NOMO-1 (cell line): ENCODE results near the gene SCUBE1.
"Not testable (repeated sequence)": the region's sequence is repeated elsewhere in the genome, so short reads cannot be mapped to it uniquely, and the experiment has no call there.

Source experiments
- DNase-seq, 2 experiments: peaks; one replicate each; lab custom pipeline; 2025; ENCODE audit not compliant: unreplicated experiment in 2 of 2; lab: John Stamatoyannopoulos, UW

SCUBE1 gene

GRCh38 chr22:43360576-43360975 lies 17.4 kb upstream of the SCUBE1 start:
- no peak for DNase-seq

GRCh38 chr22:43356881-43357280 lies 13.7 kb upstream of the SCUBE1 start:
- no peak for DNase-seq

GRCh38 chr22:43355688-43356087 lies 12.5 kb upstream of the SCUBE1 start:
- not testable (repeated sequence) for DNase-seq

GRCh38 chr22:43351966-43352345 lies 8.8 kb upstream of the SCUBE1 start:
- no peak for DNase-seq

- no peak for DNase-seq
Measured at GRCh38 chr22:43349636-43350035, 6.5 kb upstream of the SCUBE1 start.

GRCh38 chr22:43346521-43346929 lies 3.4 kb upstream of the SCUBE1 start:
- peak; percentile 42 to 44 for DNase-seq

GRCh38 chr22:43345761-43346301 lies 2.7 kb upstream of the SCUBE1 start:
- DNase-seq = peak; percentile 36 to 59

- no peak for DNase-seq
Measured at GRCh38 chr22:43345356-43345755, 2.2 kb upstream of the SCUBE1 start.

GRCh38 chr22:43344520-43344787 lies 1.3 kb upstream of the SCUBE1 start:
- no peak for DNase-seq

GRCh38 chr22:43343670-43344519 lies 723 bp upstream of the SCUBE1 start:
- no peak for DNase-seq

- peak in 1 of 2 experiments; percentile 24 for DNase-seq
Measured at GRCh38 chr22:43342347-43343261, 568 bp downstream of the SCUBE1 start.

GRCh38 chr22:43341565-43341964 lies 1.6 kb downstream of the SCUBE1 start:
- no peak for DNase-seq

- no peak for DNase-seq
Measured at GRCh38 chr22:43338766-43339345, 4.3 kb downstream of the SCUBE1 start.

GRCh38 chr22:43337946-43338345 lies 5.2 kb downstream of the SCUBE1 start:
- DNase-seq = no peak

- no peak for DNase-seq
Measured at GRCh38 chr22:43337385-43337784, 5.8 kb downstream of the SCUBE1 start.

GRCh38 chr22:43334378-43334777 lies 8.8 kb downstream of the SCUBE1 start:
- no peak for DNase-seq

- no peak for DNase-seq
Measured at GRCh38 chr22:43333978-43334377, 9.2 kb downstream of the SCUBE1 start.

GRCh38 chr22:43333156-43333555 lies 10.0 kb downstream of the SCUBE1 start:
- DNase-seq = no peak

GRCh38 chr22:43331698-43332097 lies 11.5 kb downstream of the SCUBE1 start:
- DNase-seq = no peak

GRCh38 chr22:43331069-43331451 lies 12.1 kb downstream of the SCUBE1 start:
- DNase-seq = peak; percentile 13 to 67
